Smooth muscle cell (in vitro differentiated cells): ENCODE measurements around the gene FAM83E. TPM values are rescaled to one million over a fixed set of nuclear protein-coding genes. Genes with fewer than 3 reads are reported as not detected.

Experiments
- DNase-seq: peaks from one replicate; lab custom pipeline; 2025; ENCODE audit not compliant: unreplicated experiment; lab: John Stamatoyannopoulos, UW
- H2AFZ ChIP-seq: fragments of 200-600 bp; sonication (generic); 2 replicates; pipeline ENCODE4 v1.6.0; 2016; ENCODE audit warnings: antibody characterized with exemption, low read depth, mild to moderate bottlenecking
- H3F3A ChIP-seq: fragments of 200-600 bp; sonication (generic); 2 replicates; pipeline ENCODE4 v1.6.0; 2017; ENCODE audit warnings: antibody characterized with exemption, low read depth
- H3K27ac ChIP-seq: fragments of 200-600 bp; sonication (generic); 2 replicates; pipeline ENCODE4 v1.5.1; 2016; ENCODE audit warnings: low read depth, mild to moderate bottlenecking
- H3K27me3 ChIP-seq: fragments of 200-600 bp; sonication (generic); 2 replicates; pipeline ENCODE4 v1.6.1; 2016; ENCODE audit warnings: low read depth, mild to moderate bottlenecking
- H3K36me3 ChIP-seq: fragments of 200-600 bp; sonication (generic); 2 replicates; pipeline ENCODE4 v1.5.1; 2016; ENCODE audit warnings: low read depth
- H3K4me1 ChIP-seq: fragments of 200-600 bp; sonication (generic); 2 replicates; pipeline ENCODE4 v1.5.1; 2016; ENCODE audit warnings: low read depth
- H3K4me2 ChIP-seq: fragments of 200-600 bp; sonication (generic); 2 replicates; pipeline ENCODE4 v1.6.0; 2016; ENCODE audit warnings: mild to moderate bottlenecking
- H3K4me3 ChIP-seq: fragments of 200-600 bp; sonication (generic); 2 replicates; pipeline ENCODE4 v1.5.1; 2016; ENCODE audit warnings: mild to moderate bottlenecking
- H3K79me2 ChIP-seq: fragments of 200-600 bp; sonication (generic); 2 replicates; pipeline ENCODE4 v1.6.0; 2016; ENCODE audit warnings: low read depth, mild to moderate bottlenecking
- H3K9ac ChIP-seq: fragments of 200-600 bp; sonication (generic); 2 replicates; pipeline ENCODE4 v1.6.0; 2016; ENCODE audit warnings: low read depth
- H3K9me3 ChIP-seq: fragments of 200-600 bp; sonication (generic); replicated peaks from 2 replicates; pipeline ENCODE4 v1.5.1; 2016; ENCODE audit warnings: low read depth
- H4K20me1 ChIP-seq: fragments of 200-600 bp; sonication (generic); 2 replicates; pipeline ENCODE4 v1.6.0; 2016; ENCODE audit warnings: low read depth
- WGBS: methylation state at CpG from one replicate; pipeline ENCODE4 v1.1.7; 2016; ENCODE audit warnings: low lambda C conversion rate; 5-methylcytosine and 5-hydroxymethylcytosine counted together
- polyA plus RNA-seq: library from polyadenylated mRNA; unstranded; fragments of >200 nt; fragmentation: Nextera tagmentation; extraction: Ambion mirVana; gene quantifications from 2 replicates; pipeline ENCODE4 v1.2.1, GENCODE V29; 2016
- total RNA-seq: library from RNA; depleted of rRNA; stranded (reverse); fragments of >200 nt; gene quantifications from 2 replicates; pipeline ENCODE4 v1.2.3, GENCODE V29; 2014
- TF ChIP-seq, protein P1 (sequence below): fragments of 200-600 bp; sonication (generic); IDR thresholded peaks from 2 replicates; pipeline ENCODE4 v1.5.1; 2017; ENCODE audit warnings: borderline replicate concordance, mild to moderate bottlenecking, antibody characterized with exemption; ENCODE audit not compliant: insufficient read depth, poor library complexity, severe bottlenecking

Gene FAM83E
- total and polyA plus RNA-seq, 2 experiments from 2014 or later = 0.49 TPM

DNA sequence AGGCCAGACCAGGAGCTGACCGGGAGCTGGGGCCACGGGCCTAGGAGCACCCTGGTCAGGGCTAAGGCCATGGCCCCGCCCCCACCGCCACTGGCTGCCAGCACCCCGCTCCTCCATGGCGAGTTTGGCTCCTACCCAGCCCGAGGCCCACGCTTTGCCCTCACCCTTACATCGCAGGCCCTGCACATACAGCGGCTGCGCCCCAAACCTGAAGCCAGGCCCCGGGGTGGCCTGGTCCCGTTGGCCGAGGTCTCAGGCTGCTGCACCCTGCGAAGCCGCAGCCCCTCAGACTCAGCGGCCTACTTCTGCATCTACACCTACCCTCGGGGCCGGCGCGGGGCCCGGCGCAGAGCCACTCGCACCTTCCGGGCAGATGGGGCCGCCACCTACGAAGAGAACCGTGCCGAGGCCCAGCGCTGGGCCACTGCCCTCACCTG, 11.0 kb upstream of the FAM83E start:
- TF ChIP-seq, protein P1, sequence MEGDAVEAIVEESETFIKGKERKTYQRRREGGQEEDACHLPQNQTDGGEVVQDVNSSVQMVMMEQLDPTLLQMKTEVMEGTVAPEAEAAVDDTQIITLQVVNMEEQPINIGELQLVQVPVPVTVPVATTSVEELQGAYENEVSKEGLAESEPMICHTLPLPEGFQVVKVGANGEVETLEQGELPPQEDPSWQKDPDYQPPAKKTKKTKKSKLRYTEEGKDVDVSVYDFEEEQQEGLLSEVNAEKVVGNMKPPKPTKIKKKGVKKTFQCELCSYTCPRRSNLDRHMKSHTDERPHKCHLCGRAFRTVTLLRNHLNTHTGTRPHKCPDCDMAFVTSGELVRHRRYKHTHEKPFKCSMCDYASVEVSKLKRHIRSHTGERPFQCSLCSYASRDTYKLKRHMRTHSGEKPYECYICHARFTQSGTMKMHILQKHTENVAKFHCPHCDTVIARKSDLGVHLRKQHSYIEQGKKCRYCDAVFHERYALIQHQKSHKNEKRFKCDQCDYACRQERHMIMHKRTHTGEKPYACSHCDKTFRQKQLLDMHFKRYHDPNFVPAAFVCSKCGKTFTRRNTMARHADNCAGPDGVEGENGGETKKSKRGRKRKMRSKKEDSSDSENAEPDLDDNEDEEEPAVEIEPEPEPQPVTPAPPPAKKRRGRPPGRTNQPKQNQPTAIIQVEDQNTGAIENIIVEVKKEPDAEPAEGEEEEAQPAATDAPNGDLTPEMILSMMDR = no peak
- Histone ChIP-seq H3K36me3 (no peaks in the 10 kb centered on the region), H3F3A (no peaks in the 10 kb centered on the region), H3K4me2 (no peak overlapping the region), H3K4me3 (no peak overlapping the region), H2AFZ (no peak overlapping the region), H3K27ac (no peak overlapping the region), H3K9ac (no peak overlapping the region), H3K9me3 (no peaks in the 10 kb centered on the region), H3K4me1 (peaks cover 27% of the 10 kb centered on the region), H3K79me2 (no peaks in the 10 kb centered on the region), H4K20me1 (no peaks in the 10 kb centered on the region), H3K27me3 (no peaks in the 10 kb centered on the region)
- WGBS = 95% methylated on average over 27 of the region's 30 CpGs
- no peak for DNase-seq

DNA sequence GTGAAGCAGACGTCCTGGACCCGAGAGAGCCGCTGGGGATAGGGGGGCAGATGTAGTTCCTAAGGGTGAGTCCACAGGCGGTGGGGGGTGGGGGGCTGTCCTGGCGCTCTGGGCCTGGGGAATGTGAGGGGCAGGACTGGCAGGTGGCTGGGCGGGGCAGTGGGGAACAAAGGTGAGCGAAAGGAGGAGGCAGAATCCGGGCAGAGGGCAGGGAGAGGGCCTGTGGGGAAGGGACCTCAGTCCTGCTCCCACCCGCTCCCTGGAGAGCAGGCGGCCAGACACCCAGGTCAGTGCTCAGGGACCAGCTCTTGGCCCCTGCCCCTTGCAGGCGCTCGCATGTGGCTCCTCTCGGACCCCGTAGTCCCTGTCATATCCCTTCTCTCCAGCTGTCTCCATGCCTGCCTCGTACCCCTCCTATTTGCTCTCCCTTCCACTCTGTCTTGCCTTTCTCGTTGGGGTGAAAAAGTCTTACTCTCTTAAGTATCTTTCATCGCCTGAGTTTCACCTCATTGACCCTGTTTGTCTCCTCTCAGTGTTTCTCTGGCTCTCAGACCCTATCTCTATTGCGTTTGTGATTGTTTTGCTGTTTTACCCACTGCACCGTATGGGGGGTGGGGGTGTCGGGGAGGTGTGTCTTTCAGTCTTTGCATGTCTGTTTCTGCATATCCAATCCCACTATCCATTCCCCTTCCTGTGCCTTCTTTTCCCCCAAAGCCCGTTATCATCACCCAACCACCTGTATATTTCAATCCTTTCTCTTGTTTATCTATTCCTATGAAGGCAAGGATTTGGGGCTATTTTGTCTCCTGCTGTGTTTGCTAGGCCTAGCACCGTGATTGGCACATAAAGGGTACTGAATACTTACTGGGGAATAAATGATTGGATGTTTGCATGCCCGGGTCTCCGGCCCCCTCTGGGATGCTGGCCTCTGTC, 10.2 kb upstream of the FAM83E start:
- peak overlapping the region; percentile 65 for H3K4me3 ChIP-seq
- no peak overlapping the region for H3K27ac ChIP-seq
- no peaks in the 10 kb centered on the region for H3K36me3 ChIP-seq
- no peaks in the 10 kb centered on the region for H3K9me3 ChIP-seq
- no peaks in the 10 kb centered on the region for H3F3A ChIP-seq
- H3K79me2 ChIP-seq = no peaks in the 10 kb centered on the region
- no peaks in the 10 kb centered on the region for H3K27me3 ChIP-seq
- no peak overlapping the region for H2AFZ ChIP-seq
- TF ChIP-seq, protein P1 = no peak
- H3K4me2 ChIP-seq = peak overlapping the region; percentile 92
- H3K4me1 ChIP-seq = peaks cover 18% of the 10 kb centered on the region
- 67% methylated on average over 17 of the region's 24 CpGs for WGBS
- H3K9ac ChIP-seq = peak overlapping the region; percentile 72
- no peaks in the 10 kb centered on the region for H4K20me1 ChIP-seq
- no peak for DNase-seq

DNA sequence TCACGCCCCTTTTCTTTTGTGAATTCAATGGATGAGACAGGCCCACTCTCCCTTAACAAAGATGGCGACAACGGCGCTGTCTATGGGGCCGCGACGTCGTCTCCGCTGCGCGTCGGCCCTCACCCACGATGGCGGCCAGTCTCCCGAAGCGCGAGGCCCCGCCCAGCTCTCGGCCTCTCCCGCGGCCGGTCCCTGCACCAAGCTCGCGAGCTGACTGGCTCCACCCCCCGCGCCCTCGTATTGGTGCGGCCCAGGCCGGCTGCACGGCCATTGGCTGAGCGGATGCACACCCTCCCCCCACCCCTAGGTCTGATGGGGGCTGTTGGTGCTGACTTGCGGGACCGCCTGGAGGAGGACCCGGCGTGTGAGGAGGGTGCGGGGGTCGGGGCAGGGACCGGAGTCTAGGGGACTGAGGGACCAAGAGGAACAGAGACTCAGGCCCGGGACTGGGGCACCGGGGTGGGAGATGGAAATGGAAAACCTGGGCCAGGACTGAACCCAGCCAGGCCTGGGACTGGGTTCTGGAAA, 9.3 kb upstream of the FAM83E start:
- 1% methylated on average over 39 of the region's 40 CpGs for WGBS
- H3K27me3 ChIP-seq = no peaks in the 10 kb centered on the region
- H3K27ac ChIP-seq = peak overlapping the region; percentile 79
- TF ChIP-seq, protein P1 = no peak
- H3K4me2 ChIP-seq = peak overlapping the region; percentile 92
- H2AFZ ChIP-seq = peak overlapping the region; percentile 40
- peak; percentile 91 for DNase-seq
- H3K79me2 ChIP-seq = no peaks in the 10 kb centered on the region
- H3K4me3 ChIP-seq = peak overlapping the region; percentile 65
- peak overlapping the region; percentile 72 for H3K9ac ChIP-seq
- H4K20me1 ChIP-seq = no peaks in the 10 kb centered on the region
- H3K9me3 ChIP-seq = no peaks in the 10 kb centered on the region
- H3K4me1 ChIP-seq = peaks cover 18% of the 10 kb centered on the region
- no peaks in the 10 kb centered on the region for H3F3A ChIP-seq
- no peaks in the 10 kb centered on the region for H3K36me3 ChIP-seq
